ENCODE data around the gene FUT7. TPM values are rescaled to one million over a fixed set of nuclear protein-coding genes. Genes with fewer than 3 reads are reported as not detected.

FUT7 gene
- polyA plus RNA-seq, 4 donors: 0.04 to 0.11 TPM; not detected in 2

DNA sequence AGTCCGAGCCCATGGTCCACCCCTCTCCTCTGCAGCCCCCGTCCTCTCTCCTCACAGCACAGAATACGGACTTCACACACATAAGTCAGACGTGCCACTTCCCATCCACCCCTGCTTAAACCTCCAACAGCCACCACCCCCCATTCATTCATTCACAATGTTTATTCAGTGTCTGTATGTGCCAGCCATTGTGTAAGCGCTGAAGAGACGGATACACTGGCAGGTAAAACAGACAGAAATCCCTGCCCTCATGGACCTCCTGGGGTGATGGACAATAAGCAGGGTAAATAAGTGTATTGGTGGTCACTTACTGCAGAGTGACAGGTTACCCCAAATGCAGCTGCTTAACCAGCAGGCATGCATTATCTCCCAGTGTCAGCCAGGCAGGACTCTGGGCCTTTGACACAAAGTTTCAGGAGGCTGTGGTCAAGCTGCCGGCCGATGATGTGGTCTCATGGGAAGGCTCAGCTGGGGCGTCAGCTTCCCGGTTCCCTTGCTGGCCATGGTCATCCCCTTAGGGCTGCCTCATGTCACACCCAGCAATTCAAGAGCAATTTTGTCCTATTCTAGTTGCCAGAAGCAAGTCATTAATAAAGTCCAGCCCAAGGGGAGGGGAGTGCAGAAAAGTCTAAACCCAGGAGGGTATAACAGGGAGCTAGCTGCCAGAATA, 41.5 kb downstream of the FUT7 start:
- no peak for DNase-seq (ENCODE audit: low read depth in 4 of 4, low spot score in 3 of 4)

DNA sequence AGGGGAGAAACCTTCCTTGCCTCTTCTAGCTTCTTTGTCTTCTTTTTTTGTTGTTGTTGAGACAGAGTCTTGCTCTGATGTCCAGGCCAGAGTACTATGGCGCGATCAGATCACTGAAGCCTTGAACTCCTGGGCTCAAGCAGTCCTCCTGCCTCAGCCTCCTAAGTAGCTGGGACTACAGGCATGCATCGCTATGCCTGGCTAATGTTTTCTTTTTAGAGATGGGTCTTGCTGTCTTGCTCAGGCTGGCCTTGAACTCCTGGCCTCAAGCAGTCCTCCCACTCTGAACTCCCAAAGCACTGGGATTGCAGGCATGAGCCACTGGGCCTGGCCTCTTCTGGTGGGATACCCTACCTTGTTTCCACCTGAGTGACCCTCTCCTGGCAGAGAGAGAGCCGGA, 43.0 kb downstream of the FUT7 start:
- no peak for DNase-seq (ENCODE audit: low read depth in 4 of 4, low spot score in 3 of 4)

DNA sequence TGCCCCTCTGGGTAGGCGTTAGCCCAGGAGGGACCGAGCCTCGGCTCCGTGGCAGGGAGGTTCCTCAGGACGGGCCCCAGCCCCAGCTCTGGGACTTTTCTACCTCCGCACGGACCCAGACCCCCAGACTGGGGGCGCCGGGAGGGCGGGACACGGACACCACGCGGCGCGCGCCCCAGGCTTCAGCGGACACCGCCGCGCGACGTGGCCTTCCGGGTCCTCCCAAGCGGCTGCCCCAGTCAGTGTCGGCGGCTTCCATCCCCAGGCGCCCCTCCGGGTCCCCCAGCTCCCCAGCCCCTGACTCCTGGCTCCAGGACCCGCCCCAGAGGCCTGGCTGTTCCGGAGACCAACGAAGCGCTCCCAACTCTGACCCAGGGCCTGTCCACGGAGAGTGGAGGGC, 46.0 kb downstream of the FUT7 start:
- DNase-seq (ENCODE audit: low read depth in 4 of 4, low spot score in 3 of 4): no peak

DNA sequence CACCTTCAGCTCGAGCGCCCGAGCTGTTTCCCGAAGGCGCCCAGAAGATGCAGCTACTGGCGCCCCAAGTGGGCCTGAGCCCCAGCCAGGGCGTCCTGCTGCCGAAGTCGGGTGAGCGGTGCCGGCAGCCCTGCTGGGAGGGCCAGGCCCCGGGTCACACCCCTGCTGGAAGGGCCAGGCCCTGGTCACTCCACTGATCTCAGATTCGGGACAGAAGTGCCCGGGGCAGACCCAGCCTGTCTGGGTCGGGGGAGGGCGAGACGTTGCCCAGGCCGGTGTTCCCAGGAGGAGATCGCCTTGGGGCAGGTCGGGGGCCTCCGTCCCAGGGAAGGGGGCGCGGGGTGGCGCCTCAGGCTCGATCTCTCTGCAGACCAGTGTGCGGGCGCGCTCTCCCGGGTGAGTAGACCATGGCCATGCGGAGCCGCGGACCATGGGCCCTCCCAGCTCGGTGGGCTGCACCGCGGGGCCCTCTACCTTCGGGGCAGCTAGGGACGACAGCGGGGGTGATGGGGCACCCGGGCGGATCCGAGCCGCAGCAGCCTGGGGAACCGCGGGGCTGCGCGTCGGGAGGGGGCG, 46.8 kb downstream of the FUT7 start:
- DNase-seq (ENCODE audit: low read depth in 4 of 4, low spot score in 3 of 4): no peak

DNA sequence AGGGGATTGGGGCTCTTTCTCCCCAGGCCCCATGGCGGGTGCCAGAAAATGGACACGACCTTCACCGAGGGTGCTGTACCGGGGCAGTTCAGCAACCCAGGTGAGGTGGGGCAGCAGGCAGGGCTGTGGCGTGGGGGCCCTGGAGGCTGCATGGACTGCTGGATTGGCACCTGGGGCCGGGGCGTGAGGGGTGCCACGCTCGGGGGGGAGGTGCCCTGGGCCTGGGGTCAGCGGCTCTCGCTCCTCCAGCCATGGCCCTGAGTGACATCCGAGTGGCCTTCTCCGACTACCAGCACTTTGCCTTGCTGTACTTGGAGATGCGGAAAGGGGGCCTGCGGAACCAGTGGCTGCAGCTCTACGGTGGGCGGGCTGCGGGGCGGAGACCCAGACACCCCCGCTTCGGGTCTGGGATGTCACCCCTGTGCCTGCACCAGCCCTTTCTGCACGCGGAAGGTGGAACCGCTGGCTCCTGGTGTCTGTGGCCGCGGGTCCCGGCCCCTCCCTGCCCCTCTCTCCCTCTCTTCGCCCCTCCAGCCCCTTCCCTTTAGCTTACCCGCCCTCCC, 47.3 kb downstream of the FUT7 start:
- no peak for DNase-seq (ENCODE audit: low read depth in 4 of 4, low spot score in 3 of 4)

DNA sequence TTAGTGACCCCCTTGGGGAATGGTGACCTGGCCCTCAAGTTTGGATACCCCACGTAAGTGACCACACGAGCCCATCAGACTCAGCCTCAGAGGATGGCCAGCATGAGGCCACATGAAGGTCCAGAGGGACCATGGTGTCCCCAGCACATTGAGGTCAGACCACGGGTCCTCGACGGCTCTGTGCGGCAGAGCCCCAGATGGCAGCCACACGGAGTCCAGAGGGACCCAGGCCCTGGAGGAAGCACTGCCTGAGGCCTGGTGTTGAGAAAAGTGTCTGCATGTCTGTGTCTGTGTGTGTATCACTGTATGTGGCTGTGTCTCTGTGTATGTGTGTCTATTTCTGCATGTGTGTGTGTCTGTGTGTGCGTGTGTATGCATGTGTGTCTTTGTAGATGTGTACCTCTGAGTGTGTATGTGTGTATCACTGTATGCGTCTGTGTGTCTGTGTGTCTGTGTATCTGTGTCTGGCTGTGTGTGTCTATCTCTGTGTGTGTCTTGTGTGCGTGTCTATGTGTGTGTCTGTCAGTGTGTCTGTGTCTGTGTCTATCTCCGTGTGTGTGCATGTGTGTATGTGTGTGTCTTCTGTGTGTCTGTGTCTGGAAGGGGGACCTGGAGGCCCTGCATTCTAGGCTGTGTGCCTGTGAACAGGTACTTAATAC, 48.1 kb downstream of the FUT7 start:
- DNase-seq (ENCODE audit: low read depth in 4 of 4, low spot score in 3 of 4): no peak

DNA sequence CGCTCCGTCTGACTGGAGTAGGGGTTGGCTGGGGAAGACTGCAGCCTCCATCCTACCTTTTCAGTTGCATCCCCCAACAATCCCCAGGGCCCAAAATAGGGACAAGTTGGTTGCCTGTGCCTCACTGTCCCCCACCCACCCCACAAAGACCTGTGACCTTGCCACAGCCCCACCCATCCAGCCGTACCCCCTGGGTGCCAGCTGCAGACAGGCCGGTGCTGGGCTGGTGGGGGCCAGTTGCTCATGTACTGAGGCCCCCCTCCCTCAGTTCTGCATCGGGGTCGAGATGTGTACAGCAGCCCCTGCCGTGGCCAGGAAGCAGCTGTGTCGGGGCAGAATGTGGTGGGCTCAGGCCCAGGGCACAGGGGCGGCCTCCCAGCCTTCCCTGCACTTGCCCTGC, 48.7 kb downstream of the FUT7 start:
- DNase-seq (ENCODE audit: low read depth in 4 of 4, low spot score in 3 of 4): no peak

DNA sequence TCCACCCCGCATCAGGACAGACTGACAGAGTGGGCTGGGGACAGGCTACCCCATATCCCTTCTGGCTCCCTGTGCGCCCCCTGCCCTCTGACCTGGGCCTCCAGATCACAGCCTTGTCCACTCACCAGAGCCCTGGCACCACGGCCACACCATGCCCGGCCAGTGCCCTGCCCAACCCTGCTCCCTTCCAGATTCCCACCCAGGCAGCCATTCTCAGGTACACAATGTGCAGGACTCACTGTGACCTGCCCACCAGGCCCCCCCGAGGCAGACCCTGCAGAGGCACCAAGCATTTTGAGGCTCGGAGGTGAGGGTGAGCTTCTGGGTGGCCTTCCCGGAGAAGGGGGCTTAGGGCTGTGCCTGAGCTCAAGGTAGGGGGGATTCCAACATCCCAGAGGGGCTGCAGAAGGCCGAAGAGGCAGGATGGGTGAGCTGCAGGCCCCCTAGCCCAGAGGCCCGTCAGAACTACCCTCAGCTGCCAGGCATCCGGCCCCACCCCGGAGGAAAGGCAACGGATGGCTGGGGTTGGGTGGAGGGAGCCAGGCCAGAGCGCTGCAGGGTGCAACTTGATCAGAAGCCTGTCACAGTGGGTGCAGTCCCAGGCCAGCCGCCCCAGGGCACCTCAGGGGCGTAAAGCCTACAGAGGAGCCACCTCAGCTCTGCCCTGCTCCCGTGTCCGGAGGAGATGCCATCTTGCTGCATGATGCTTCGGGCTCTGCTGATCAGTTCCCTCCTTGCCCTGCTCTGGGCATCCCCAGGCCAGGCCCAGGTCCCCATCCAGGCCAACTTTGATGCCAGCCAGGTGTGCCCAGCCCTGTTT, 49.4 kb downstream of the FUT7 start, which contains the start of gene LCNL1:
Gene LCNL1, plus strand, starts transcription at position 762 of the 820 bp plus-strand sequence. CDS start 594 bp downstream, outside the sequence.
- DNase-seq (ENCODE audit: low read depth in 4 of 4, low spot score in 3 of 4): no peak

DNA sequence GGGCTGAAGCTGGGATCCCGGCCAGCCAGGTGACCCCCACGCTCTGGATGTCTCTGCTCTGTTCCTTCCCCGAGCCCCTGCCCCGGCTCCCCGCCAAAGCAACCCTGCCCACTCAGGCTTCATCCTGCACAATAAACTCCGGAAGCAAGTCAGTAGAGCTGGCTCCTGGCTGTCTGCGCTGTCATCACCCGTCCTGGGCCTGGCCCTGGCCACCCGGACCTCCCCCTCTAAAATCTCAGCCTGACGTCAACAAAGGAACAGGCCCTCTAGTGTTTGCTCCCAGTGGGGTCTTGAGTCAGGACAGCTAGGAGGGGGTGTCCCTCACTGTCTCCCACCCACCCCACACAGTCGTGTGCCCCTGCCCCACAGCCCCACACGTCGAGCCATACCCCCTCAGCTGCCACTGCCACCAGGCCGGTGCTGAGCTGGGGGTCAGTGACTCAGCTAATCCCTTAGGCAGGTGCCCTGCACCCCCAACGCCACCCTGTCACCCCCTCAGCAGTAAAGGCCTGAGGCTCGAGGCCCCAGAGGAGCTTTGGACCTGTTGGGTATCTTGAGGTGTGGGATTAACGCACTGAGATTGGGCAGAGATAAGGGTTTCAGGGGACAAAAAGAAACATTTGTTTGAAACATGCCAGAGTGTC, 50.2 kb downstream of the FUT7 start:
- no peak for DNase-seq (ENCODE audit: low read depth in 4 of 4, low spot score in 3 of 4)

DNA sequence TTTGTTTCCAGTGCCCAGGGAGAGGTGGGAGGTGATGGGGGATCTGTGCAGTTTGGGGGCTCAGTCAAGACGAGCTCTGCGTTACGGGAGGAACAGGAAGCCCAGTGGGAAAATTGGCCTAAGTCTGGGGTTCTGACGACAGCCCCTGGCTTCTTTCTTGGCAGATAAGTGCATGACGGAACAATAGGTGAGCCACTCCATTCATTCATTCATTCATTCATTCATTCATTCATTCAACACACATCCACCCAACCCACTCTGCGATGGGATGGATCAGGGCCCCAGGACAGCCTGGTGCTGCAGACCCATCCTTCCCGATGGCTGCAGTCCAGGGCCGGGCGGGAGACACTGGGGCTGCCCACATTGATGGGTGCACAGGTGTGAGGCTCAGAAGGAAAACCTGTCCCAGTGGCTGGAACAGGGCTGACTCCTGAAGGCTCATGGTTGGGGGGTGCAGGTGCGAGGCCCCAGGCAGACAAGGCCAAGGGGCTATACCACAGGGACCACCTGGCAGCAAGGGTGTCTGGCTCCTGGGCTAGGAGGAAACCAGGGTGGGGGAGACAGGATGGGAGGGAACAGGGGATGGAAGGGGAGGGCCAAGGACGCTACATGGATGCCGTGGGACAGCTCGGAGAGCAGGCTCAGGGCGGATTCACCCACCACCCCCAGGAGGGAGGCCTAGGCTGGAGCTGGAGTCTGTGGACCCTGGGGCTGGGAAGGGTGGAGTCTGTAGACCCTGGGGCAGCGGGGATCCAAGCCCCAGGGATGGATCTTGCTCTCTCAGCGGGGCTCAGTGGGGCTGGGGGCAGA, 51.0 kb downstream of the FUT7 start:
- DNase-seq (ENCODE audit: low read depth in 4 of 4, low spot score in 3 of 4): no peak

Other genes with a start within 250 kb of the FUT7 start
- gene TMEM141, start 240.7 kb downstream of the FUT7 start, polyA plus RNA-seq (ENCODE audit: insufficient read length in 4 of 4): 10 to 100 TPM; 69.6 to 89.4 (median 73.2) TPM
- 1 to 10 TPM; 4.8 to 6.2 (median 5.2) TPM for gene CCDC183, start 235.8 kb downstream of the FUT7 start, polyA plus RNA-seq (ENCODE audit: insufficient read length in 4 of 4)
- 10 to 100 TPM; 56.6 to 76.5 (median 64.3) TPM for gene RABL6, start 224.1 kb downstream of the FUT7 start, polyA plus RNA-seq (ENCODE audit: insufficient read length in 4 of 4)
- gene AJM1, start 189.6 kb downstream of the FUT7 start, polyA plus RNA-seq (ENCODE audit: insufficient read length in 4 of 4): 1 to 10 TPM in 2 of 4 donors, under 1 TPM in 2; 0.67 to 1.7 (median 0.96) TPM
- gene PHPT1, start 182.7 kb downstream of the FUT7 start, polyA plus RNA-seq (ENCODE audit: insufficient read length in 4 of 4): 100 to 1,000 TPM in 1 of 4 donors, 10 to 100 TPM in 3; 79.2 to 145 (median 81.4) TPM
- gene MAMDC4, start 179.7 kb downstream of the FUT7 start, polyA plus RNA-seq (ENCODE audit: insufficient read length in 4 of 4): 10 to 100 TPM in 1 of 4 donors, 1 to 10 TPM in 3; 6.0 to 10.6 (median 6.9) TPM
- 100 to 1,000 TPM; 317 to 400 (median 357) TPM for gene EDF1, start 165.8 kb downstream of the FUT7 start, polyA plus RNA-seq (ENCODE audit: insufficient read length in 4 of 4)
- gene TRAF2, start 145.6 kb downstream of the FUT7 start, polyA plus RNA-seq (ENCODE audit: insufficient read length in 4 of 4): 10 to 100 TPM; 11.3 to 16.8 (median 12.4) TPM
- gene FBXW5, start 87.3 kb downstream of the FUT7 start, polyA plus RNA-seq (ENCODE audit: insufficient read length in 4 of 4): 10 to 100 TPM; 38.7 to 67.9 (median 43.5) TPM
- 1 to 10 TPM in 2 of 4 donors, under 1 TPM in 2; 0.36 to 1.1 (median 0.90) TPM for gene C8G, start 86.8 kb downstream of the FUT7 start, polyA plus RNA-seq (ENCODE audit: insufficient read length in 4 of 4)
- 10 to 100 TPM; 21.8 to 36.8 (median 29.4) TPM for gene LCN12, start 79.8 kb downstream of the FUT7 start, polyA plus RNA-seq (ENCODE audit: insufficient read length in 4 of 4)
- gene PTGDS, start 54.6 kb downstream of the FUT7 start, polyA plus RNA-seq (ENCODE audit: insufficient read length in 4 of 4): 100 to 1,000 TPM in 1 of 4 donors, 10 to 100 TPM in 3; 27.8 to 104 (median 33.5) TPM
- under 1 TPM; 0.08 to 0.35 (median 0.19) TPM for gene LCNL1, start 49.1 kb downstream of the FUT7 start, polyA plus RNA-seq (ENCODE audit: insufficient read length in 4 of 4)
- 10 to 100 TPM; 26.9 to 46.1 (median 31.5) TPM for gene PAXX, start 39.7 kb downstream of the FUT7 start, polyA plus RNA-seq (ENCODE audit: insufficient read length in 4 of 4)
- gene CLIC3, start 35.5 kb downstream of the FUT7 start, polyA plus RNA-seq (ENCODE audit: insufficient read length in 4 of 4): 1 to 10 TPM in 1 of 4 donors, under 1 TPM in 3; 0.28 to 1.2 (median 0.50) TPM
- 10 to 100 TPM; 33.3 to 57.9 (median 40.2) TPM for gene ABCA2, start 3.9 kb downstream of the FUT7 start, polyA plus RNA-seq (ENCODE audit: insufficient read length in 4 of 4)
- 10 to 100 TPM; 22.8 to 47.1 (median 26.5) TPM for gene NPDC1, start 14.1 kb upstream of the FUT7 start, polyA plus RNA-seq (ENCODE audit: insufficient read length in 4 of 4)
- 1 to 10 TPM; 3.4 to 7.4 (median 4.2) TPM for gene ENTPD2, start 22.0 kb upstream of the FUT7 start, polyA plus RNA-seq (ENCODE audit: insufficient read length in 4 of 4)
- gene SAPCD2, start 38.5 kb upstream of the FUT7 start, polyA plus RNA-seq (ENCODE audit: insufficient read length in 4 of 4): 1 to 10 TPM; 5.4 to 9.5 (median 6.0) TPM
- 1 to 10 TPM; 4.6 to 6.6 (median 5.6) TPM for gene UAP1L1, start 45.4 kb upstream of the FUT7 start, polyA plus RNA-seq (ENCODE audit: insufficient read length in 4 of 4)
- 10 to 100 TPM; 46.4 to 62.2 (median 53.4) TPM for gene MAN1B1, start 54.9 kb upstream of the FUT7 start, polyA plus RNA-seq (ENCODE audit: insufficient read length in 4 of 4)
- 10 to 100 TPM in 3 of 4 donors, 1 to 10 TPM in 1; 9.7 to 41.8 (median 18.2) TPM for gene DPP7, start 82.6 kb upstream of the FUT7 start, polyA plus RNA-seq (ENCODE audit: insufficient read length in 4 of 4)
- gene GRIN1, start 107.1 kb upstream of the FUT7 start, polyA plus RNA-seq (ENCODE audit: insufficient read length in 4 of 4): under 1 TPM in 2 of 4 donors, not detected in 2; 0.04 to 0.12 TPM
- under 1 TPM in 1 of 4 donors, not detected in 3; 0.16 TPM for gene LRRC26, start 138.0 kb upstream of the FUT7 start, polyA plus RNA-seq (ENCODE audit: insufficient read length in 4 of 4)
- gene TMEM210, start 140.0 kb upstream of the FUT7 start, polyA plus RNA-seq (ENCODE audit: insufficient read length in 4 of 4): not detected
- 10 to 100 TPM; 37.1 to 50.4 (median 40.9) TPM for gene ANAPC2, start 156.5 kb upstream of the FUT7 start, polyA plus RNA-seq (ENCODE audit: insufficient read length in 4 of 4)
- 10 to 100 TPM; 42.7 to 70.4 (median 47.7) TPM for gene SSNA1, start 156.6 kb upstream of the FUT7 start, polyA plus RNA-seq (ENCODE audit: insufficient read length in 4 of 4)
- gene TPRN, start 168.7 kb upstream of the FUT7 start, polyA plus RNA-seq (ENCODE audit: insufficient read length in 4 of 4): 10 to 100 TPM; 12.9 to 18.6 (median 14.1) TPM
- gene TMEM203, start 173.6 kb upstream of the FUT7 start, polyA plus RNA-seq (ENCODE audit: insufficient read length in 4 of 4): 10 to 100 TPM; 44.6 to 49.8 (median 47.4) TPM
- gene NDOR1, start 173.6 kb upstream of the FUT7 start, polyA plus RNA-seq (ENCODE audit: insufficient read length in 4 of 4): 10 to 100 TPM; 10.0 to 16.0 (median 10.9) TPM
- 10 to 100 TPM in 2 of 4 donors, 1 to 10 TPM in 2; 7.9 to 16.3 (median 10.1) TPM for gene RNF208, start 190.2 kb upstream of the FUT7 start, polyA plus RNA-seq (ENCODE audit: insufficient read length in 4 of 4)
- gene CYSRT1, start 193.1 kb upstream of the FUT7 start, polyA plus RNA-seq (ENCODE audit: insufficient read length in 4 of 4): 10 to 100 TPM in 2 of 4 donors, 1 to 10 TPM in 2; 4.9 to 14.2 (median 10.8) TPM
- gene RNF224, start 195.4 kb upstream of the FUT7 start, polyA plus RNA-seq (ENCODE audit: insufficient read length in 4 of 4): 10 to 100 TPM in 1 of 4 donors, 1 to 10 TPM in 3; 5.1 to 14.5 (median 9.7) TPM
- gene SLC34A3, start 198.8 kb upstream of the FUT7 start, polyA plus RNA-seq (ENCODE audit: insufficient read length in 4 of 4): 10 to 100 TPM in 1 of 4 donors, 1 to 10 TPM in 3; 4.7 to 11.9 (median 7.3) TPM
- 100 to 1,000 TPM; 343 to 454 (median 348) TPM for gene TUBB4B, start 209.2 kb upstream of the FUT7 start, polyA plus RNA-seq (ENCODE audit: insufficient read length in 4 of 4)
- gene STPG3, start 219.2 kb upstream of the FUT7 start, polyA plus RNA-seq (ENCODE audit: insufficient read length in 4 of 4): 1 to 10 TPM; 1.7 to 2.3 (median 1.8) TPM
- gene NELFB, start 223.2 kb upstream of the FUT7 start, polyA plus RNA-seq (ENCODE audit: insufficient read length in 4 of 4): 10 to 100 TPM; 46.6 to 69.7 (median 51.2) TPM
- gene TOR4A, start 245.6 kb upstream of the FUT7 start, polyA plus RNA-seq (ENCODE audit: insufficient read length in 4 of 4): 1 to 10 TPM; 3.6 to 10.0 (median 4.9) TPM

All from right renal pelvis (tissue), 4 donors.